ENCODE data around the gene SMAD5.

Gene SMAD5

DNA sequence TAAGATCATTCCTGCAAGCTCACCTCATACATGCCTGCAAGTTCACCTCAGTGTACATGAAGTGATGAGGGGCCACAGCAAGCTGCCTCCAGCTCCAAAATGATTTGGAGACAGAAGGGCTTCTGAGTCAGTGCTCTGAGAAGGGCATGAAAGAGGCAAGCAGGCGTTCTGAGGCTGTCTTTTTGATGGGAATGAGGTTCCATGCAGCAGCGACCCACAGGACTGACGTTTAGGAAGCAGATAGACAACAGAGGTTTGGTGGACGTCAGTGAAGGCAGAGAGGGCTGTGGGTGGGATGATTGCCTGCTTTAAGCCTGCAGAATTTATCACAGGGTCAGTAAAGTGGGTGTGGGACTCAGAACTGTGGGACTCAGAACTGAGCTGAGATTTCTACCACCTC lies 69.2 kb downstream of the SMAD5 start:
- FAIRE-seq (no peak), DNase-seq (ENCODE audit: insufficient read length, low spot score) (no peak)
- TF ChIP-seq POLR2A (IDR thresholded peaks at IDR 0.05; ENCODE audit: low read depth, low read length) = no peak

DNA sequence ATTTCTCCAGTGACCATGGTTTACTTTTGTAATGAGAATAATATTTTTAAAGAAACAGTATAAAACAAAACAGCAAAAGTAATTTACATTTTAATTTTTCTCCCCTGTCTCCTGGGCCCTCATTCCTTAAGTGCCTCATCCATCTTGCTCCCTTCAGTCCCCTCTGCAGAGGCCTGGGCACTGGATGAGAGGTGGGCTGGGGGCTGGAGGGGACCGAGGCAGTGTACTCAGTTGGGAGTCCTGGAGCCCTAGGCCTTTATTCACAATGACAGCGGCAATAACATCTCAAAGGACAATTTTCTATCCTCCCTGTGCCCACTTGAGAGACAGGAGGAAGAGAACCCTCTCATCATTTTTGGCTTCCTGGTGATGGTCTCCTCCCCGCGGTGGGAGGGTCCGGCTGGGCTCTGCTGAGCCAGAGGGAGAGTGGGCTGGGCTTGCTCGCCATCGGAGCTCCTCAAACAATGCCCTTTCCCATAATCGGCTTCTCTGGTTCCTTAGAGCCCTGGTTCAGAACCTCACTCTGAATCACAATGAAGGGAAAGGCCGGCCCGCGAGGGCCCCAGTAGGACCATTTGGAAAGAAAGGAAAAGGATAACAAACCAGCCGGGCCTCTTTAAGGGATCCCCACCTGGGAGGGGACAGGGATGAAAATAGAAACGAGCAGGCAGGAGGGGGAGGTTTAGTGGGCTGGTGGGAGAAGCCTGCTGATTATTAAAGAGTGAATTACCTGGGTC lies 70.0 kb downstream of the SMAD5 start:
- TF ChIP-seq POLR2A (IDR thresholded peaks at IDR 0.05; ENCODE audit: low read depth, low read length) = no peak
- DNase-seq (ENCODE audit: insufficient read length, low spot score) = no peak
- no peak for FAIRE-seq

GRCh38 chr5:136203303-136203922 lies 70.8 kb downstream of the SMAD5 start:
- FAIRE-seq (no peak), DNase-seq (ENCODE audit: insufficient read length, low spot score) (no peak)
- no peak for TF ChIP-seq POLR2A (IDR thresholded peaks at IDR 0.05; ENCODE audit: low read depth, low read length)

DNA sequence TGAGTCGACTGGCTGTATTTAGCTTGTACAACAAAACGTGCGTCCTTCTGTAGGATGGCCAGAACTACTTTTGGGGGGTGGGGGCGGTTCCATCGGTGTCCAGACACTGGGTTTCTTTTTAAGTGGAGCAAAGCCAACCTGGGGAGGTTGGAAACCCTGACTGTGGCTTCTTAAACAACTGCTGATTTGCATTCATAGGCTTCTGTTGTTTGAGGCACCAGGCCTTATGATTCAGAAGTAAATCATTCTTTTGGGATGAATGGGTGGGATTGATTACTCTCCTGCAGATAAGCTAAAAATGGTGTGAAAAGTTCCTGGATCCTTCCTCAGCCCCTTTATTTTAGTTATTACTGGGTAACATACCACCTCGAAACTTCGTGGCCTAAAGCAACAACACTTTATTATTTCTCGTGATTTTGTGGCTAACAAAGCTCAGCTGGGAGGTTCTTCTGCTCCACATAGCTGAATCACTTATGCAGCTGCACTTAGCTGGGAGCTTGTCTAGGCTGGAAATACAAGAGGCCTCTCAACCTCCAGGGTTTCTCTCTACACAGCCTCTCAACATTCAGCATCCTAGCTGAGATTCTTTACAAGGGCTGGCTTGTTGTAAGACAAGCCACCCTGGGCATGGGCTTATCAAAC lies 72.5 kb downstream of the SMAD5 start:
- TF ChIP-seq POLR2A (IDR thresholded peaks at IDR 0.05; ENCODE audit: low read depth, low read length) = no peak
- no peak for DNase-seq (ENCODE audit: insufficient read length, low spot score)
- FAIRE-seq = no peak

DNA sequence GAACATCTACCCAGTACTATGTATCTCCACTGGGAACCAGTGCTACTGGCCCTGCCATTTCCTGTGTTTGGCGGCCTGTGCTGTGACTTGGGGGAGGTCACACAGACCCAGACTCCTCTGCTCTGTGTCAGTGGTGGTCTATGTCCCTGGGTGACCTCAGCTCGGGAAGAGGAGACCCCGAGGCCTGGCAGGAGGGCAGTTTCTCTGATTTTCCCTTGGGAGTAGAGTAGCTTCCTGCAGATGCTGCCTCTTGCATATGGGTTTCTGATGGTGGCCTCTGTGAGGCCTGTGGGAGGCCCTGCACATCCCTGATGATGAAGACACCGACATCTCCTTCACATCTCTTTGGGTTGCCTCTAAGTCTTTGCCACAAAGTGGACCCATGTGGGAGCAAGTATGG lies 73.3 kb downstream of the SMAD5 start:
- DNase-seq (ENCODE audit: insufficient read length, low spot score) = no peak
- TF ChIP-seq POLR2A (IDR thresholded peaks at IDR 0.05; ENCODE audit: low read depth, low read length) = no peak
- no peak for FAIRE-seq

DNA sequence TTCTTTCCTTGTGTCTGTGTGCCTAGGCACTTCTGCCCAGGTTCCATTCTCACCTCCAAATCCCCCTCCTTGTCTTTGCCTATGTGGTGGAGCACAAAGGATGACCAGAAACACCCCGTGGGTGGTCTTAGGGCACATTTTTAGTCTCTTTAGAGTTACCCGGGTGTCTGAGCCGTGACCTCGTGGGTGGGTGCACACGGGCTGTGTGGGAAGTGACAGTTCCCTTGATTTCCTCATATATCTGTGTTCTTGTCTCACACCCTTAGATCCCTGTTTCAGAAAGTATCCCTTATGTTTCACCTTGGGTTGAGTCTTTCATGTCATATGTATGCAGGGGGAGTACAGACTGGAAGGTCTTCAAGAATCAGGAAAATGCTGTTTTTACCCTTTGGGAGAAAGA lies 73.7 kb downstream of the SMAD5 start:
- TF ChIP-seq POLR2A (IDR thresholded peaks at IDR 0.05; ENCODE audit: low read depth, low read length) = no peak
- DNase-seq (ENCODE audit: insufficient read length, low spot score) = no peak
- no peak for FAIRE-seq

- DNase-seq (ENCODE audit: insufficient read length, low spot score) (no peak), FAIRE-seq (no peak)
- no peak for TF ChIP-seq POLR2A (IDR thresholded peaks at IDR 0.05; ENCODE audit: low read depth, low read length)
These were observed 75.0 kb downstream of the SMAD5 start for GRCh38 chr5:136207631-136208030.

DNA sequence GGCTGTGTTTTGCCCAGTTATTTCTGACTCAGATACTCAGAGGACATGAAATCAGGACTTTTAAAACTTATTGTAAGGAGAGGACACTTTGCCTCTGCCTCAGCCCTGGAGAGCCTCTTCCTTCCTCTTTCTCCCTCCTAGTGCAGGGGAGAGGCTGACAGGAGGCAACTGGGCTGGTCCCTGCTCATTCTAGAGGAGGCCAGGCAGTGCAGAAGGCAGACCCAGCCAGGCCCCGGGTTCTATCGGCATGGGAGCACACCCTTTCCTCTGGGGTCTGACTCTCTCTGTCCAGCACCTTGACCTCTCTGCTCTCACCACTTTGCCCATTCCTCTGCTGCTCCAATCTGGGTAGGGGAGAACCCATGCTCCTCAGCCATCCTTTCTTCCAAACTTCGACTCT lies 76.3 kb downstream of the SMAD5 start:
- no peak for FAIRE-seq
- no peak for TF ChIP-seq POLR2A (IDR thresholded peaks at IDR 0.05; ENCODE audit: low read depth, low read length)

DNA sequence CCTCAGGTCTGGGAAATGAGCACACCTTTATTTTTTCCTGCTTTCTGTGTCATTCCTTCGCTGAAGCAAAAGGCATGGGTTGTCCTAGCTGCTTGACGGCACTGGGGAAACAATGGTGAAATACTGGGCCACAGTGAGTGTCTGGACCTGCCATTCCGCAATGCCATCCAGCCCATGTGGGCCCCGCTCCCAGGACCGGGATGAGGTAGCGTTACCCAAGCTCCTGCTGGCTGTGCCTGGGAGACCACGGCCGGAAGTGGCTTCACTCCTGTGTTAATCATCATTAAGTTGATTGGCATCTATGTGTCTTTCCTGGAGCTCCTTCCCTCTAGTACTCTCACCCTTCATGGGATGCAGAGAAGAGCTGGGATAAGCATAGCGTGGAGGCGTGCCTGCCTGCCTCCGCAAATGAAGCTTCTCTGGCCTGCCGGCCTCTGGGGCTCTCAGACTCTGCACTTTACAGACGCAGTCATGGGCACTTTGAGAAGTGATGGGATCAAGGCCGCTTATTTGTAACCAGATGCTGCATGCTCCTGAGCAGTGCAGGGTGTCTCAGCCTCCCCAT lies 76.8 kb downstream of the SMAD5 start:
- no peak for TF ChIP-seq POLR2A (IDR thresholded peaks at IDR 0.05; ENCODE audit: low read depth, low read length)
- no peak for DNase-seq (ENCODE audit: insufficient read length, low spot score)
- FAIRE-seq = no peak

More for the DNA sequence above, 76.3 kb downstream of the SMAD5 start:
- DNase-seq (ENCODE audit: insufficient read length, low spot score) = no peak

GRCh38 chr5:136210259-136210658 lies 77.6 kb downstream of the SMAD5 start:
- TF ChIP-seq POLR2A (IDR thresholded peaks at IDR 0.05; ENCODE audit: low read depth, low read length) = no peak
- FAIRE-seq (no peak), DNase-seq (ENCODE audit: insufficient read length, low spot score) (no peak)

DNA sequence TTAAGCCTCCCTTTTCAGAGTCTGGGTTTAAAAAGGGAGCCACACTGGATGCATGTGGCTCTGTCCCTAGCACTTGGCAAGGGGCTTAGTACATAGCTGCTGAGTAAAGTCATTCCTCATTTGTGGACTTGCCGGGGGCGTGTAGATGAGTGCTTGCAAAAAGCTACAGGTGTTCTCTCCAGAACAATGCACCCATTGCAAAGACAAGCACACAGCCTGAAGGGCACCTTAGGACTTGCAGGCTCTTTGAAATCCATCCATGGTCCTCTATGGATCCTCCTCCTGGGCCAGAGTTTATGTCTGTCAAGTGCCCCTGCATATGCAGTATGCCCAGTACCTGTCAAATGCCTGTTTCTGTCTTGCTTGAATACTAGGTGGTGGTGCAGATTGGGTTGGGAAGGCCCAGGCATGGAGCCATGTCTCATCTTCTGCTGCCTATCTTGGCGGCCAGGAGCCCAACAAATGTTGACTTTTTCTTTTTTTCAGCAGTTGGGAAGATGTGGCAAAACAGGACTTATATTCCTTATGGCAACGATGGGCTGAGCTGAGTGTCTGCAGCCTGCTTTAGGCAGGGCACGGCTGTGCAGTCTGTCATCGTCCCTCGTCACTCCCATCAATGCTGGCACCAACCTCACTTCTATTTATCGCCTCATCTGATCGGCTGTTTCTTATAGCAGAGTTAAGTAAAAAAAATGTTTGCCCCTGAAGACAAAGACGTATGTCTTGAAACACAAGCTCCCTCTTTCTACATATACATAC lies 78.8 kb downstream of the SMAD5 start:
- no peak for FAIRE-seq
- DNase-seq (ENCODE audit: insufficient read length, low spot score) = no peak
- TF ChIP-seq POLR2A (IDR thresholded peaks at IDR 0.05; ENCODE audit: low read depth, low read length) = no peak

GRCh38 chr5:136212252-136212721 lies 79.6 kb downstream of the SMAD5 start:
- FAIRE-seq = no peak
- TF ChIP-seq POLR2A (IDR thresholded peaks at IDR 0.05; ENCODE audit: low read depth, low read length) = no peak
- peak; percentile 58 for DNase-seq (ENCODE audit: insufficient read length, low spot score)

DNA sequence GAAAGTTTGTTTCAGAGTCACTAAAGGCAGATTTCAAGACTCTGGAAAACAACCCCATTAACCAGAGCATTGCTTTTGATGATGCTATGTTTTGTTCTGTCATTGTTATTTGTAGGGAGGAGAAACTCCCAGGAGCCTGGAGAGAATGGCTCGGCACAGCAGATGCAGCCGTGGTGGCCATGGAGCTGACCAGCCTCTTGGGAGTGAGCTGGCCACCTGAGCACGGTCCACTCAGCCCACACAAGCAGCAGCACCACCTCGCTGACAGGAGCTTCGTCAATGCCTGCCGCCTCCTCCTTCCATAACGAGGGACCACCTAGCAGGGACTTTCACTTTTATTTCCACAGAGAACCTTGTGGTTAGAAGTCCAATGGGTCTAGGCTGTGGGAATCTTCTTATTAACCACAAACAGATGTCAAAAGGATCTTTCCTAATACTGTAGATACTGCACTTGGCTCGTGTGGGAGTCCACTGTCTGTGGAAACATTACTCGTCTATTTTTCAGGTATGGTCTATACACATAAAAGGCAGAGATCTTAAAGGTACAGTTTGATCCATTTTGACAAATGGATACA lies 81.4 kb downstream of the SMAD5 start:
- FAIRE-seq (no peak), DNase-seq (ENCODE audit: insufficient read length, low spot score) (no peak)
- TF ChIP-seq POLR2A (IDR thresholded peaks at IDR 0.05; ENCODE audit: low read depth, low read length) = no peak

Measured in H54 (cell line).